Panc1 (cell line): Measurements from ENCODE around the gene SORCS1.

Experiments used
- CTCF ChIP-seq: fragments of 450-650 bp; IDR thresholded peaks from 2 replicates; pipeline ENCODE4 v1.5.1; 2017; ENCODE audit warnings: mild to moderate bottlenecking
- POLR2AphosphoS5 ChIP-seq: IDR thresholded peaks from 2 replicates; pipeline ENCODE4 v1.6.1; 2012; ENCODE audit warnings: mild to moderate bottlenecking, low read depth, low read length, moderate library complexity
- REST ChIP-seq, 2 experiments: IDR thresholded peaks; 2 replicates each; pipeline ENCODE4 v1.6.1; 2011 to 2012; ENCODE audit warnings: low read depth in 2 of 2, control low read depth in 1 of 2, low read length in 1 of 2, mild to moderate bottlenecking in 1 of 2, moderate library complexity in 1 of 2; ENCODE audit not compliant: insufficient read depth in 1 of 2
- TCF7L2 ChIP-seq: IDR thresholded peaks from 2 replicates; pipeline ENCODE4 v1.6.1; 2011; ENCODE audit warnings: mild to moderate bottlenecking, low read depth, low read length, inconsistent platforms

- TF ChIP-seq CTCF (no peak), POLR2AphosphoS5 (no peak), TCF7L2 (no peak), REST (IDR thresholded peaks at IDR 0.05; ENCODE audit: insufficient read depth in 1 of 2, low read depth in 2 of 2, low read length in 1 of 2) (no peak)
These were observed 504.0 kb downstream of the SORCS1 start for GRCh38 chr10:106660550-106660949.
